ENCODE measurements around the gene GMNN. TPM values are rescaled to one million over a fixed set of nuclear protein-coding genes. Genes with fewer than 3 reads are reported as not detected.
"Not testable (repeated sequence)": the region's sequence is repeated elsewhere in the genome, so short reads cannot be mapped to it uniquely, and the experiment has no call there.

GMNN gene
- total RNA-seq, 1 donor from 2014 or later, result 10.0 TPM

DNA sequence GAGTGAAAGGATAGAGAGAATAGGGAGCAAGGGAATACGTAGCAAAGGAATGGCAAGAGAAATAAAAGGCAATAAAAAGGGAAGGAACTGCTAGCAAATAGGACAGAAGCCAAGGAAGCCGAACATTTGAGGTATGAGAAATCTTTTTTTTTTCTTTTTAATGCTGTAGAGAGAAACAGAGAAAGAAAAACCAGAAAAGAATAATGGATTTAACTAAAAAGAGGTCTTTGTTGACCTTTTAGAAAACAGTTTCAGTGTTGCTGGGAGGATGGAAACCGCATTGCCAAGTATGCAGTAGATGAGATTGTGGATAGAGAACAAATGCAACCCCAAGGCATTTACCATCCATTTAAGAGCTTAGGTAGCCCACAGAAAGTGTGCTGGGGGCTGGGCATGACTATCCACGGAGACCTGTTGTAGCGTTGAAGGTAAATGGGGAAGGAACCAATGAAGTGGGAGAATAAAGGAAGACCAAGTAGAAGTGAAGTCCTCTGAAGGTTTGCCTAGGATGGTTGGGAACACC is 32.5 kb upstream of the GMNN start:
- no peaks in the 10 kb centered on the region for H3K4me1 ChIP-seq
- H3K27ac ChIP-seq, result no peak overlapping the region
- DNase-seq, result no peak
- TF ChIP-seq, protein P1, sequence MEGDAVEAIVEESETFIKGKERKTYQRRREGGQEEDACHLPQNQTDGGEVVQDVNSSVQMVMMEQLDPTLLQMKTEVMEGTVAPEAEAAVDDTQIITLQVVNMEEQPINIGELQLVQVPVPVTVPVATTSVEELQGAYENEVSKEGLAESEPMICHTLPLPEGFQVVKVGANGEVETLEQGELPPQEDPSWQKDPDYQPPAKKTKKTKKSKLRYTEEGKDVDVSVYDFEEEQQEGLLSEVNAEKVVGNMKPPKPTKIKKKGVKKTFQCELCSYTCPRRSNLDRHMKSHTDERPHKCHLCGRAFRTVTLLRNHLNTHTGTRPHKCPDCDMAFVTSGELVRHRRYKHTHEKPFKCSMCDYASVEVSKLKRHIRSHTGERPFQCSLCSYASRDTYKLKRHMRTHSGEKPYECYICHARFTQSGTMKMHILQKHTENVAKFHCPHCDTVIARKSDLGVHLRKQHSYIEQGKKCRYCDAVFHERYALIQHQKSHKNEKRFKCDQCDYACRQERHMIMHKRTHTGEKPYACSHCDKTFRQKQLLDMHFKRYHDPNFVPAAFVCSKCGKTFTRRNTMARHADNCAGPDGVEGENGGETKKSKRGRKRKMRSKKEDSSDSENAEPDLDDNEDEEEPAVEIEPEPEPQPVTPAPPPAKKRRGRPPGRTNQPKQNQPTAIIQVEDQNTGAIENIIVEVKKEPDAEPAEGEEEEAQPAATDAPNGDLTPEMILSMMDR (IDR thresholded peaks at IDR 0.05), result no peak
- no peak overlapping the region for H3K4me3 ChIP-seq
- intact Hi-C loops (cut with DNase I), result no loop called here
- no peaks in the 10 kb centered on the region for H3K9me3 ChIP-seq
- H3K27me3 ChIP-seq, result no peaks in the 10 kb centered on the region
- no peak for ATAC-seq
- no peaks in the 10 kb centered on the region for H3K36me3 ChIP-seq

DNA sequence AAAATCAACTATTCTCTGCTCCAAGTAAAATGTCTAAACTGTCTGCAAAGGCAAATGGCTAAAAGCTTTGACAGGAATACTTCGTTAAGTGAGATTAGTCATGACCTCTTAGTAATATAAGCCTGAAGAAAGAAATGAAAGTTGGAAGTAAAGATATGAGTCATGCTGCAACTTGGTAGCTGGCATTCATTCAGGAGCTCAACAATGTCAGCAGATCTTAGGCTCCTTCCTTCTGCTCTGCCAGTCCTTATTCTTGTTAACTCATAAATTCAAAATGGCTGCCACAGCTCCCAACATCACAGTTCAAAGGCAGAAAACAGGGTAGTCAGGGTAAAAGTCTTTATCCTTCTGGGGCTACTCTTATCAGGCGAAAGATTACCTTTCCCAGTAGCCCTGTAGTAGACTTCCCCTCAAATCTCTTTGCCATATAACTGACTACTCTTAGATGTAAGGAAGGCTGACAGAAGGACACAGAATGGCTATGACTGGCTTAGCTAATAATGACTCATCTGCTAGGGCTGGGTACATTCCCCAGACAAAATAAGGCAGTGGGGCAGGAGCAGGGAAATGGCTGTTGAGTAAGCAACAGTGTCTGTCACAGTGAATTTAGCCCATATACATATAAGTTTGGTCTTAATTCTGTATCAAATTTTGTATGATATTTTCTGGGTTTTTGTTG is 31.3 kb upstream of the GMNN start:
- peak; percentile 78 for ATAC-seq
- Histone ChIP-seq H3K27ac (peak overlapping the region; percentile 75), H3K9me3 (no peaks in the 10 kb centered on the region), H3K4me3 (no peak overlapping the region), H3K36me3 (no peaks in the 10 kb centered on the region), H3K4me1 (no peaks in the 10 kb centered on the region), H3K27me3 (no peaks in the 10 kb centered on the region)
- no peak for DNase-seq
- intact Hi-C loops (cut with DNase I), result no loop called here
- TF ChIP-seq, protein P1 (IDR thresholded peaks at IDR 0.05), result no peak

DNA sequence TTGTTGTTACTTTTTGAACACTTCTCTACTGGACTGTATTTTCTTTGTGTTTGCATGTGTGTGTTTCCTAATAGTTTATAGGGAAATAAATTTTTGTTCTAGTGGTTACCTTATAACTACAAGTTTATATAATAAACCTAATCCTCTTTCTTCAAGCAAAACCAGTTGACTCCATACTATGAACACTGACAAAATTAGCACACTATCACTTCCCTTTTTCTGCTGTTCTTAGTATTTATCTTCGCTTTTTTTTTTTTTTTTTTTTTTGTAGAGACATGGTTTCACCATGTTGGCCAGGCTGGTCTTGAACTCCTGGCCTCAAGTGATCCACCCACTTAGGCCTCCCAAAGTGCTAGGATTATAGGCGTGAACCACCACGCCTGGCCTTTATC is 30.8 kb upstream of the GMNN start:
- intact Hi-C loops (cut with DNase I), result no loop called here
- Histone ChIP-seq H3K4me3 (no peak overlapping the region), H3K27me3 (no peaks in the 10 kb centered on the region), H3K27ac (peak overlapping the region; percentile 75), H3K36me3 (no peaks in the 10 kb centered on the region), H3K4me1 (no peaks in the 10 kb centered on the region), H3K9me3 (no peaks in the 10 kb centered on the region)
- TF ChIP-seq, protein P1 (IDR thresholded peaks at IDR 0.05), result no peak
- ATAC-seq (no peak), DNase-seq (no peak)

DNA sequence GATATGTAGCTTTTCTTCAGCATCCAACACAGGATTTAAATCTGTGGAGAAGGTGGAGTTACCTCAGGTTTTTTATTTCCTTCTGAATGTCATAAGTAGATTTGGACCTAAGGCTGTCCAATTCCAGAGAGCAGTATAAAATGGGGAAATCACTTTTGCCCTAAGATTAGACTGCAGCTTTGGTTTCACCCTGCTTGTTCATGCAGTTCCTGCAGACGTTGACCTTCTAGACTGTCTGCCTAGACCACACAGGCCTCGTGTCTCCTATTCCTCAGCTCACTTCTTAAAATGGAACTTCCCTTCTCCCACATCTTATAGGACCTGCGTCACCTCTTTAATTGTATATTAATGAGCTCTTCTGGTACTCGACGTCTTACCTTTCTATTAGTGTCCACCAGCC is 29.8 kb upstream of the GMNN start:
- no peaks in the 10 kb centered on the region for H3K9me3 ChIP-seq
- no peaks in the 10 kb centered on the region for H3K27me3 ChIP-seq
- ATAC-seq, result peak; percentile 86
- H3K4me1 ChIP-seq, result no peaks in the 10 kb centered on the region
- peak overlapping the region; percentile 49 for H3K27ac ChIP-seq
- DNase-seq, result no peak
- H3K36me3 ChIP-seq, result no peaks in the 10 kb centered on the region
- no peak overlapping the region for H3K4me3 ChIP-seq
- TF ChIP-seq, protein P1 (IDR thresholded peaks at IDR 0.05), result no peak
- intact Hi-C loops (cut with DNase I), result no loop called here

DNA sequence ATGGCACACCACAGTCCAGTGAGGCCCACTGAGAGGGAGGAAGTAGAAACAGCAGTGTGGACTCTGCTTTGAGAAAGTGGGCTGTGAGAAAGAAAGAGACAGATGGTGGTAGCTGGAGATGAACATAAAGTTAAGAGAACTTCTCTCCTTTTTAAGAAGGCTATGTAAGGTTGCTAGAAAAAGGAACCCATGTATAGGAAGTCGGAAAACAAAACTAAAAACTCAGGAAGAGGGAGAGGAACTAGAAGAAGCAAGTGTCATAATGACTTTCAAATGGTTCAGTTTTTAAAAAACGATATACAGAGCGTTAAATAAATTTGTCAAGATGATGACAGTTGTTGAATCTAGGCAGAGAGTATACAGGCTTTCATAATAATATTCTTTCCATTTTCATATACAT is 25.4 kb upstream of the GMNN start:
- intact Hi-C loops (cut with DNase I), result no loop called here
- TF ChIP-seq, protein P1 (IDR thresholded peaks at IDR 0.05), result no peak
- DNase-seq (no peak), ATAC-seq (peak; percentile 31)
- Histone ChIP-seq H3K36me3 (no peaks in the 10 kb centered on the region), H3K9me3 (no peaks in the 10 kb centered on the region), H3K4me3 (no peak overlapping the region), H3K27me3 (no peaks in the 10 kb centered on the region), H3K27ac (no peak overlapping the region), H3K4me1 (no peaks in the 10 kb centered on the region)

DNA sequence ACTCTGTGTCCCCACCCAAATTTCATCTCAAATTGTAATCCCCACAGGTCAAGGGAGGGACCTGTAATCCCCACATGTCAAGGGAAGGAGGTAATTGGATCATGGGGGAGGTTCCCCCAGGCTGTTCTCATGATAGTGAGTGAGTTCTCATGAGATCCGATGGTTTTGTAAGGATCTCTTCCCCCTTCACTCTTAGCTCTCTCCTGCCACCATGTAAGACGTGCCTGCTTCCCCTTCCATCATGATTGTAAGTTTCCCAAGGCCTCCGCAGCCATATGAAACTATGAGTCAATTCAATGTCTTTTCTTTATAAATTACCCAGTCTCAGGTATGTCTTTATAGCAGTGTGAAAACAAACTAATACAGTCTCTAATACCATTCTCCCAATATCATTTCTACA is 23.9 kb upstream of the GMNN start:
- H3K4me1 ChIP-seq; H3K4me3 ChIP-seq; DNase-seq; ATAC-seq; H3K9me3 ChIP-seq; H3K36me3 ChIP-seq; H3K27me3 ChIP-seq; H3K27ac ChIP-seq; intact Hi-C loops (cut with DNase I): not testable (repeated sequence)

Measured in upper lobe of right lung (tissue), 1 donor.